Endodermal cell (in vitro differentiated cells): ENCODE measurements around the gene NTSR2. TPM values are rescaled to one million over a fixed set of nuclear protein-coding genes. Genes with fewer than 3 reads are reported as not detected.

Source experiments
- DNase-seq: peaks from one replicate; pipeline ENCODE4 v3.0.0-alpha.2; 2017
- H3K27ac ChIP-seq: 2 replicates; pipeline ENCODE4 v1.5.1; 2013; ENCODE audit warnings: mild to moderate bottlenecking, low read depth, low read length, moderate library complexity
- H3K27me3 ChIP-seq: 2 replicates; pipeline ENCODE4 v1.6.1; 2013; ENCODE audit warnings: mild to moderate bottlenecking, low read length, moderate library complexity; ENCODE audit not compliant: insufficient read depth, control insufficient read depth, poor library complexity, severe bottlenecking
- H3K36me3 ChIP-seq: 2 replicates; pipeline ENCODE4 v1.7.0; 2013; ENCODE audit warnings: mild to moderate bottlenecking, low read length, moderate library complexity; ENCODE audit not compliant: control insufficient read depth, insufficient read depth
- H3K4me1 ChIP-seq: one replicate; pipeline ENCODE4 v1.7.0; 2013; ENCODE audit warnings: low read length; ENCODE audit not compliant: control insufficient read depth, insufficient read depth
- H3K4me3 ChIP-seq: 2 replicates; pipeline ENCODE4 v1.5.1; 2013; ENCODE audit warnings: mild to moderate bottlenecking, low read length, moderate library complexity
- H3K9ac ChIP-seq: 2 replicates; pipeline ENCODE4 v1.6.1; 2013; ENCODE audit warnings: mild to moderate bottlenecking, low read length, moderate library complexity; ENCODE audit not compliant: poor library complexity, severe bottlenecking; ENCODE audit errors: extremely low read depth
- H3K9me3 ChIP-seq: 2 replicates; pipeline ENCODE4 v1.6.1; 2013; ENCODE audit warnings: mild to moderate bottlenecking, low read length, moderate library complexity; ENCODE audit not compliant: control insufficient read depth
- H3K27ac Mint-ChIP-seq: 2 replicates; pipeline ENCODE4 v1.8.0; 2020; ENCODE audit warnings: mixed read lengths
- H3K27me3 Mint-ChIP-seq: 2 replicates; pipeline ENCODE4 v1.8.0; 2021; ENCODE audit warnings: mild to moderate bottlenecking, mixed read lengths; ENCODE audit not compliant: insufficient read depth
- H3K36me3 Mint-ChIP-seq: 2 replicates; pipeline ENCODE4 v1.8.0; 2020; ENCODE audit warnings: low read depth, mixed read lengths
- H3K4me1 Mint-ChIP-seq: 2 replicates; pipeline ENCODE4 v1.8.0; 2020; ENCODE audit warnings: mixed read lengths
- H3K4me3 Mint-ChIP-seq: 2 replicates; pipeline ENCODE4 v1.8.0; 2020; ENCODE audit warnings: mild to moderate bottlenecking, moderate library complexity, mixed read lengths
- H3K9me3 Mint-ChIP-seq: 2 replicates; pipeline ENCODE4 v1.8.0; 2020; ENCODE audit warnings: mild to moderate bottlenecking, mixed read lengths
- CTCF ChIP-seq: fragments of 200-600 bp; sonication (generic); conservative IDR thresholded peaks from 2 replicates; pipeline ENCODE4 v1.5.0; 2021; ENCODE audit warnings: antibody characterized with exemption, mild to moderate bottlenecking
- WGBS, 2 experiments: methylation state at CpG; one replicate each; pipeline versions ENCODE4 v1.1.5 to v1.1.7; 2013; ENCODE audit warnings: missing lambda C conversion rate in 2 of 2, mixed read lengths in 1 of 2; ENCODE audit not compliant: insufficient coverage in 1 of 2, insufficient read length in 1 of 2; 5-methylcytosine and 5-hydroxymethylcytosine counted together
- total RNA-seq, 2 donors: library from RNA; stranded (reverse); fragmentation: NEBNext Ultra II Directional in 1 of 2; extraction: Animal tissue kit (Norgen Biotek cat#: 25700) in 1 of 2; gene quantifications; 2 replicates in 1 of 2; 3 replicates in 1 of 2; pipeline ENCODE4 v1.2.1, GENCODE V29; 2021

NTSR2 gene
- total RNA-seq, 2 donors from 2014 or later, result not detected

- Histone ChIP-seq H3K4me1 (no peaks in the 10 kb centered on the region), H3K27me3 (no peaks in the 10 kb centered on the region), H3K36me3 (peaks cover 87% of the 10 kb centered on the region), H3K4me3 (no peak overlapping the region), H3K9ac (no peak overlapping the region), H3K27ac (no peak overlapping the region), H3K9me3 (no peaks in the 10 kb centered on the region)
- WGBS, 2 experiments, result 97 to 100% methylated on average over 3 to 15 of the region's 15 CpGs
- no peak overlapping the region for H3K4me3 Mint-ChIP-seq
- DNase-seq, result no peak
- TF ChIP-seq CTCF, result no peak
- no peaks in the 10 kb centered on the region for H3K4me1 Mint-ChIP-seq
- H3K9me3 Mint-ChIP-seq, result no peaks in the 10 kb centered on the region
- no peak overlapping the region for H3K27ac Mint-ChIP-seq
- peaks cover 78% of the 10 kb centered on the region for H3K36me3 Mint-ChIP-seq
- no peaks in the 10 kb centered on the region for H3K27me3 Mint-ChIP-seq
Observed at GRCh38 chr2:11637546-11637945, 32.4 kb downstream of the NTSR2 start.

- Histone ChIP-seq H3K4me3 (no peak overlapping the region), H3K4me1 (no peaks in the 10 kb centered on the region), H3K9ac (no peak overlapping the region), H3K36me3 (peaks cover 87% of the 10 kb centered on the region), H3K27ac (no peak overlapping the region), H3K27me3 (no peaks in the 10 kb centered on the region), H3K9me3 (no peaks in the 10 kb centered on the region)
- Mint-ChIP-seq H3K4me3 (no peak overlapping the region), H3K4me1 (no peaks in the 10 kb centered on the region), H3K27ac (no peak overlapping the region), H3K27me3 (no peaks in the 10 kb centered on the region), H3K36me3 (peaks cover 80% of the 10 kb centered on the region), H3K9me3 (no peaks in the 10 kb centered on the region)
- TF ChIP-seq CTCF, result no peak
- DNase-seq, result no peak
- 79 to 100% methylated on average over 3 to 11 of the region's 11 CpGs for WGBS, 2 experiments
Observed at GRCh38 chr2:11636593-11637295, 33.3 kb downstream of the NTSR2 start.

- Histone ChIP-seq H3K4me3 (no peak overlapping the region), H3K9me3 (no peaks in the 10 kb centered on the region), H3K9ac (no peak overlapping the region), H3K36me3 (peaks cover 88% of the 10 kb centered on the region), H3K27me3 (no peaks in the 10 kb centered on the region), H3K27ac (no peak overlapping the region), H3K4me1 (no peaks in the 10 kb centered on the region)
- H3K4me1 Mint-ChIP-seq, result no peaks in the 10 kb centered on the region
- DNase-seq, result no peak
- H3K9me3 Mint-ChIP-seq, result no peaks in the 10 kb centered on the region
- H3K4me3 Mint-ChIP-seq, result no peak overlapping the region
- 97% methylated on average over 15 of the region's 15 CpGs; no CpG with 5 or more reads in 1 of the 2 experiments for WGBS, 2 experiments
- no peak for TF ChIP-seq CTCF
- no peaks in the 10 kb centered on the region for H3K27me3 Mint-ChIP-seq
- peaks cover 82% of the 10 kb centered on the region for H3K36me3 Mint-ChIP-seq
- no peak overlapping the region for H3K27ac Mint-ChIP-seq
Observed at GRCh38 chr2:11635141-11635540, 34.9 kb downstream of the NTSR2 start.
